ENCODE measurements around the gene COL20A1.
"Not testable (repeated sequence)": the region's sequence is repeated elsewhere in the genome, so short reads cannot be mapped to it uniquely, and the experiment has no call there.

Gene COL20A1

DNA sequence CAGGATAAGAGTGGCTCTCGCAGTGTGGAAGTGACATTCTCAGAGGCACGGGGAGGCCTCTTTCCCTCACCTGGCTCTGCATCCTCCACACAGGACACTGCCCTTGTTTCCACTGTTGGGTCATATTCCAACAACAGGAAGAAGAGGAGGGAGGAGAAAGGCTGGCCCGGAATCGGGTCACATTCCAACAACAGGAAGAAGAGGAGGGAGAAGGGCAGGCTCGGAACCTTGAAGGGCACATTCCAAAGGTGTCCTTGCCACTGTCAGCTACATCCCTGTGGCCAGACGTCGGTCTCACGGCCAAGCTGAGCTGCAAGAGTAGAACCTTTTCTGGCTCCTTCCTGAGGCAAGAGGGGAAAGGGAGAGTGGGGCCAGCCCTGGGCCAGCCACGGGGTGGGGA lies 42.7 kb downstream of the COL20A1 start:
- DNase-seq = no peak

DNA sequence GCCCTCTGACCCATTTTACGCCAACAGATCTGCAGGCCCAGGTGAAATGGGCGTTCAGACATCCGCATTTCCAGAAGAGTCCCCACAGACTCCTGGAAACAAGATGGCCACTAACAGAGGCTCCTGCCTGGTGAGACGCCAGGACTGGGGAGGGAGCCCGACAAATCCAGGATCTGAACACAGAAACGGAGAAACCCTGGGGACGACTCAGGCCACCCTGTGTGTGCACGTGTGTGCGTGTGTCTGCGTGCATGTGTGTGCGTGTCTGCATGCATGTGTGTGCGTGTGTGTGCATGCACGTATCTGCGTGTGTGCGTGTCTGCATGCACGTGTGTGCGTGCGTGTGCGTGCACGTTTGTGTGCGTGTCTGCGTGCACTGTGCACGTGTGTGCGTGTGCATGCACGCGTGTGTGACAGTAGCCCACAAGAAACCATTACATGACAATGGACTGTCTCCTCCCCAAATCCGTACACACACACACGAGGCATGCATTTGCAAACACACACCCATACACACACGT lies 43.3 kb downstream of the COL20A1 start:
- no peak for DNase-seq

DNA sequence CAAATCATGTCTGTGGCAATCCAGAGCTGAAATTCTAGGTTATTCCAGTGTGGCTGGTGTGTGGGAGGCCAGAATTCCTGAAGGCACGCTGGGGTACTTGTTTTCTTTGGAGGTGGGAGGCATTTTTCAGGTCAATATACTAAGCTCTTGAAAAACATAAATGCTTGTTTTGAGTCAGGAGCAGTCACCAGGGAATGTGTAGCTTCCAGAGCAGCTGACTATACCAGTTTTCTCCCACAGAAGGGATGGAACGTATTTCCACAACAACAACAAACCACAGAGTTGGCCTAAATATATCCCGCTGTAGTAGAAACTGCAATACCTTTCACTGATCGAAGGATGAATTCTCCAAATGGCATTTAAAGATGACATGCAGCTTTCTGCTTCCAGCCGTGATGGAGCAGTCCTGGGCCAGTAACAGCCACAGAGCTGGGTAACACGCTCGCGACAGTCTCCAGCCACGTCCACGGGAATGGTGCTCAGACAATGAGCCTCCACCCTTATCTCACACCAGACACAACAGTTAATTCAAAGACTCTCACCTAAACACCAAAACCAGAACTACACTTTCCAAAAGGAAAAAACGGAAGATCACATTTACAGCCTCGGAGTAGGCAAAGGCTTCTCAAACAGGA lies 44.9 kb downstream of the COL20A1 start:
- DNase-seq = no peak

DNA sequence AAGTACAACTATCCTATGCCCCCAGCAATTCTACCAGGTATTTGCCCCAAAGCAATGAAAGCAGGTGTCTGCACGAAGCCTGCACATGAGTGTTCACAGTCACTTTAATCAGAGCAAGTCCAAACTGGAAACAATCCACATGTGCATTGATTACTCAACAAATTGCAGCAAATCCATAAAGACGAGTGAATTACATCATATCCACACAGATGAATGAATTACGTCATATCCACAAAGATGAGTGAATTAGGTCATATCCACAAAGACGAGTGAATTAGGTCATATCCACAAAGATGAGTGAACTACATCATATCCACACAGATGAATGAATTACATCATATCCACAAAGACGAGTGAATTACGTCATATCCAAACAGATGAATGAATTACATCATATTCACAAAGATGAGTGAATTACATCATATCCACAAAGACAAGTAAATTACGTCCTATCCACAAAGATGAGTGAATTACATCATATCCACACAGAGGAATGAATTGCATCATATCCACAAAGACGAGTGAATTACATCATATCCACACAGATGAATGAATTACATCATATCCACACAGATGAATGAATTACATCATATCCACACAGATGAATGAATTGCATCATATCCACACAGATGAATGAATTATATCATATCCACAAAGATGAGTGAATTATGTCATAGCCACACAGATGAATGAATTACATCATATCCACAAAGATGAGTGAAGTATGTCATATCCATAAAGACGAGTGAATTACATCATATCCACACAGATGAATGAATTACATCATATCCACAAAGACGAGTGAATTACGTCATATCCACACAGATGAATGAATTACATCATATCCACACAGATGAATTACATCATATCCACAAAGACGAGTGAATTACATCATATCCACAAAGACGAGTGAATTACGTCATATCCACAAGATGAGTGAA lies 46.4 kb downstream of the COL20A1 start:
- not testable (repeated sequence) for DNase-seq

DNA sequence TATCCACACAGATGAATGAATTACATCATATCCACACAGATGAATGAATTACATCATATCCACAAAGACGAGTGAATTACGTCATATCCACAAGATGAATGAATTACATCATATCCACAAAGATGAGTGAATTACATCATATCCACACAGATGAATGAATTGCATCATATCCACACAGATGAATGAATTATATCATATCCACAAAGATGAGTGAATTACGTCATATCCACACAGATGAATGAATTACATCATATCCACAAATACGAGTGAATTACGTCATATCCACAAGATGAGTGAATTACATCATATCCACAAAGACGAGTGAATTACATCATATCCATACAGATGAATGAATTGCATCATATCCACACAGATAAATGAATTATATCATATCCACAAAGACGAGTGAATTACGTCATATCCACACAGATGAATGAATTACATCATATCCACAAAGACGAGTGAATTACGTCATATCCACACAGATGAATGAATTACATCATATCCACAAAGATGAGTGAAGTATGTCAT lies 47.2 kb downstream of the COL20A1 start:
- not testable (repeated sequence) for DNase-seq

DNA sequence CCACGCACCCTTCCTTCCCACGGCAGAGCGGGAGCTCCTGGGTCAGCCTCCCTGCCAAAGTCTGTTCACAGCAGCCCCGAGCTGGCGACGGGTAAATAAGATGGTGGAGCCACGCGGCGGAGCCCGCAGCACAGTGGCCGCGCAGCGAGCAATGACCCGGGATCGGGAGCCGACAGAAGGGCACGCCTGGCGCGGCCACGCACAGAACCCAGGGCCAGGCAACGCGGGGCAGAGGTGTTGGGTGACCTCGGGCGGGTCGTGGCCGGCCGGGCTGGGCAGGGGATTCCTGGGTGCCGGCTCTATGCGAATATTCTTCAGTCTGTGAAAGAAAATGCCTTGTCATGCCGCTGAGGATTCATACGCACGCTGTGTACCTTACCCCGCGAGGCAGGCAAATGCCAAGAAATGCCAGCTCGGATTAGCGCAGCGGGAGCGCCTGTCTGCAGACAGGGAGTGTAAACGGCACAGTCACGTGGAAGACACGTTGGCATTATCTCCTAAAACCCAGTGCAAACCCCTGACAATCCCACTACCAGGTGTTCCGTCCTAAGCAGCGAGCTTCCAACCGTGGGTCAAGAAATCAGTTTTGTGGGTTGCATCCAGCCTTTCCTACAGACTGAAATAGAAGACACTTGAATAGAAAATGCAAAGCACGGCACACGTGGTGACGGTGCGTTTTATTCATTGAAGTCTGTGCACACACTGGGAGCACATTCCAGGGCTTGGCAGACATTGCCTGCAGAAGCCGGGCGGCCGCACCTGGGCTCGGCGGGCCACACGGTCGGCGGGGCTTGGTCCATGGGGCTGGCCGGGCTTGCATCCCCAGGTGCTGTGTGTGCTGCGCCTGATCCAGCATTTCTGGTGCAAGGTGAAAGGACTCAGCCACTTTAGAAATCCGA lies 49.8 kb downstream of the COL20A1 start:
- DNase-seq = peak in 1 of 2 experiments; percentile 62

DNA sequence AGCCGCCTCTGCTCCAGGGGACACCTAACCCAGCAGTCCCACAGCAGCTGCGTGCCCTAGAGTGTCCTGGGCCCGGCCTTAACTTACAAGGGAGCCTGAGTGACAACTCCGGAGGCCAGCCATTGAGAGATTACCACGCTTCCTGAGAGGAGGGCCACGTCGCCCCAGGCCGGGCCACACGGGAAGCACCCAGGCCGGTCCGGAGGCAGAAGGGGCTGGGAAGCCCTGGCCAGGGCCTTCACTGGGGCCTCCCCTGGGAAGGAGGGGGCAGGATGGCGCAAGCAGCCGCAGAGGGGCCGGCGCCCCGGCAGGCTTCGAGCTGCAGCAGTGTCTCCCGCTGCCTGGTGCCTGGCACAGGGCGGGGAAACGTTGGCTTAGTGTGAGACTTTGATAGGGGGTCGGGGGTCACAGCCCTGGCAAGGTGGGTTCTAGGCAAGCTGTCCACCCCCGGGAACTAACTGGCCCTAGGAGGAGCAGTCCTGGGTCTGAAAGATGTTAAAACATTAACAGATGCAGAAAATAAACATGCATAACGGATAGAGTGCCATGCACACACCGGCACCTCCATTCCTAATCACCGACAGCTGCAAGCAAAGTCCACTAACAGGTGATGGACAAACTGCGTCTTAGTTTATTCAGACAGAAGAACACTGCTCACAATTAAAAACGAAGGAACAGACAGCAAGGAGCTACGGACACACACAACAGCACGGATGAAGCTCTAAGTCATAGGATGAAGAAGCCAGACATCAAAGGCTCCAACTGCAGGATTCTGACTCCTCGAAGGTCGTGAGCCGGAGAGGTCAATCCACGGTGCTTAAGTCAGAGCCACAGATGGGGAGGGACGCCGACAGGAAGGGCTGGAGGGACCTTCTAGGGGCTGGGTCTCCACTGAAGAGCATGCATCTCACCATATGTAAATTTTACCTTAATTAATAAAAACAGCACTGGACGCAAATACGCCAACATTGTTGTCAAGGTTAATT lies 50.8 kb downstream of the COL20A1 start:
- DNase-seq = no peak

DNA sequence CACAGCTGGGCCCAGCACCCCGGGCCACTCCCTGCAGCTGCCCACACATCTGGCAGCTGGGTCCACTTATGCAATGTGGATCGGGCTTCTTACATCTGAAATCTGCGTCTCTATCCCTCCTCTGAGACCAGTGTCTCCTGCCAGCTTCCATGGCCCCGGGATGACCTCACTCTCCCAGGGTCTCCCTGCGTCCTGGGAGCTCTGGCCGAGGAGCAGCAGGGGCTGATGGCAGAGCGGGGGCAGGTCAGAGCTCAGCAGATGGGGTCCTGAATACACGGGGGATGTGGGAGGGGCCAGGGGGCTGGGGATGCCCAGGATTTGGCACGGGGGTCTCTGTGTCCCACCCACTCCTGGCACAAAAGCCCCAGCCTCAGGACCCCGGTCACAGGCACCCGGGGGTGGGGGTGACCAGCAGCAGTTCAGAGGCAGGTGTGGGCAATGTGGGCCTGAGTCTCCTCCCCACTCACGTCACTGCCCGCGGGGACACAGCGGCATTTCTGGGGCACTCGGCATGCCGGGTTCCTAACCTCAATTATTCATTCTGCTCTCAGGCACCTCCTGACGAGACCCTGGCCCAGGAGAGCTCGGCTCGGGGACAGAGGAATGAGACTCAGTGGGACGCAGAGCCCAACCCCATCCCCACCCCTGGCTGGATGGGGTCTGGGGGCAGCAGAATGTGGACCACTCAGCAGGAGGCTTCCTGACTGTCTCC lies 51.8 kb downstream of the COL20A1 start:
- DNase-seq = no peak

DNA sequence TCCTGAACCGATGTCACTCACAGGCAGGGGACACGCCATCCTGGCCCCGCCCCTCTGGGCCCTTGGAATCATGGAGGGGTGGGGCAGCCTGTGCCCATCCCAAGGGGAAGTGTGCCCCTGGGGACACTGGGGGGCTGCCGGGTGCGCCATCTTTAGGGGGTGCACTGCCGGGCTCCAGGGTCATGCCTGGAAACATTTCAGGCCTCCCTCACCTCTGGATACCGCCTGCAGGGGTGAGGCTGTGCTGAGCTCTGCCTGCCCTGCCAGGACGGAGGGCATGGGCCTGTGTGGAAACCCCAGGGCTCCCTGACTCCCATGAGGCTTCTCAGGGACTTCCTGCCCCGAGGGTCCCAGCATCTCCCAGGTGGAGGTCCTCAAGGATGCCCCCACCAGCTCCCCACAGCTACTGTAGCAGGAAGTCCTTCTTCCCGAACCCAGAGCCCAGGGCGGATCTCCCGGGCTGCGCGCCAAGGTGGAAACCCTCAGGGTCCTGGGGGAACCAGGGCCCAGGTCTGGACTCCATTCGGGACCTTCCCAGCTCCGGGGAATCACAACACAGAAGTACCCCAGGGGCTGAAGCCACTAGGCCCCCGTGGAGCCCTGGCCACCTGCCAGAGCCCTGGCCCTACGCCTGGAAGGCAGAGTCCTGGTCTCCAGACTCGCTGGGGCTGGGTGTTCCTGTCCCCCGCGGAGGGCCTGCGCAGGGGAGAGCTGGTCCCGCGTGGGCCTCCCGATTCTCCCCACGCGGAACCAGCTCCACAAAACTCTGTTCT lies 52.5 kb downstream of the COL20A1 start:
- no peak for DNase-seq

DNA sequence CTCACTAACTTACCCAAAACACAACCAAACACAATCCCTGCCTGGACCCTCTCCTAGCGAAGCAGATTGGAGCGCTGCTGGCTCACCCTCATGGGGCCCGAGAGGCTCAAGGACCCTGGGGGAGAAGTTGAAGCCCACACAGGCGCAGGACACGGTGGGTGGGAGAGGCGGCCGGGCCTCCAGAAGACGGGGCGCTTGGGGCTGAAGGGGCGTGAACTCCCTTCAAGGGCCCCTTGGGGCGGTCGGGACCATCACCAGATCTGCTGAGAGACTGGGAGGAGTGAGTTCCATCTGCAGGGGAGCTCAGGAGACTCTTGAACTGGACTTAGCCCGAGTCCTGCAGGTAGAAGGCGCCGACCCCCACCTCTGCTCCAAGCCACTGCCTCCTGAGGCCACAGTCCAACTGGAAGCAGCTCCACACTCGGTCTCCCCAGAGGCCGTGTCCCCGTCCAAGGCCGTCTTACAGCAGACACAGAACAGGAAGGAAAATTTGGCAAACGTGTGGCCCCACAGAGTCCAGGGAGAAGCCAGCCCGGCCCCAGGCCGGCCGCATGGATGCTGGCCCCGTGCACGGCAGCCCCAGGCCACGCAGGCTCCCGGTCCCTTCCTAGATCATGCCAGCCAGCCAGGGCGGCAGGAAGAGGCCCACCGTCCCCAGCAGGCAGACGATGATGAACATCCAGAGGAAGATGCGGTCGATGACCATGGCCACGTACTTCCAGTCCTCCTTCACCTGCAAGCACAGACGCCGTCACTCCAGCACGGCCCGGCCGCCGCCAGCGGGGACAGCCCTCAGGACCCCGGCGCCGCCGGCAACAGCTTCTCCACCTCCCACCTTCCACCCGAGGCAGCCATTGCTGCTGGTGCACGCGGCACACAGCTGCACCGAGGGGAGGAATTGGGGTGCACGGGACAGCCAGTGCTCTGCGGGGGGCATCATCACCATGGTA lies 53.4 kb downstream of the COL20A1 start:
- DNase-seq = no peak

DNA sequence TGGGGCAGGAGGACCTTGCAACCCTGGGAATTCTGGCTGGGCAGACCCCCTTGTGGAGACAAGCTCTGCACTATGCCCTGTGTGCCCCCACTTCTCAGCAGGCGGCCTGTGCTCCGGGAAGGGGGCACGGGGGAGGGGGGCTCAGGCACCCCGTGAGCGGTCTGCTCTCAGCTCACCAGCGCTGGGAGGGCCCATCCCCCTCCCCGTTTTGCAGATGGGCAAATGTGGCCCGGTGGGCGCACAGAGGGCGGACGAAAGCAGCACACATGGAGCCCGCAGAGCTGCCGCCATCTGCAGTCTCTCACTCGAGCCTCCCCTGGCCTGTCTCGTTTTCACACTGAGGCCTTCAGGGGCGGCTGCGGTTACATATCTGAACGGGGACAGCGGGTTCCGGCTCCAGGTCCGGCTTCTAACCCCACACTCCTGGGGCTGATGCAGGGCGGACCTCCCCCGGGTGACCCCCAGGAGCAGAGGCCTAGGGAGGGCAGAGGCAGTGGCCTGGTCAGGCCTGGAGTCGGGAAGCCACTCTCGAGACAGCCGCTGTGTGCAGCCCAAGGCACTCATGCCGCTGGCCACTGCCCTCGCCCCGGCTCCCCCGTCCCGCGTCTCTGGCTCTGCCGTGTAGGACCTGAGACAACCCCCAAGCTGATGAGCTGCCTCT lies 54.2 kb downstream of the COL20A1 start:
- no peak for DNase-seq

DNA sequence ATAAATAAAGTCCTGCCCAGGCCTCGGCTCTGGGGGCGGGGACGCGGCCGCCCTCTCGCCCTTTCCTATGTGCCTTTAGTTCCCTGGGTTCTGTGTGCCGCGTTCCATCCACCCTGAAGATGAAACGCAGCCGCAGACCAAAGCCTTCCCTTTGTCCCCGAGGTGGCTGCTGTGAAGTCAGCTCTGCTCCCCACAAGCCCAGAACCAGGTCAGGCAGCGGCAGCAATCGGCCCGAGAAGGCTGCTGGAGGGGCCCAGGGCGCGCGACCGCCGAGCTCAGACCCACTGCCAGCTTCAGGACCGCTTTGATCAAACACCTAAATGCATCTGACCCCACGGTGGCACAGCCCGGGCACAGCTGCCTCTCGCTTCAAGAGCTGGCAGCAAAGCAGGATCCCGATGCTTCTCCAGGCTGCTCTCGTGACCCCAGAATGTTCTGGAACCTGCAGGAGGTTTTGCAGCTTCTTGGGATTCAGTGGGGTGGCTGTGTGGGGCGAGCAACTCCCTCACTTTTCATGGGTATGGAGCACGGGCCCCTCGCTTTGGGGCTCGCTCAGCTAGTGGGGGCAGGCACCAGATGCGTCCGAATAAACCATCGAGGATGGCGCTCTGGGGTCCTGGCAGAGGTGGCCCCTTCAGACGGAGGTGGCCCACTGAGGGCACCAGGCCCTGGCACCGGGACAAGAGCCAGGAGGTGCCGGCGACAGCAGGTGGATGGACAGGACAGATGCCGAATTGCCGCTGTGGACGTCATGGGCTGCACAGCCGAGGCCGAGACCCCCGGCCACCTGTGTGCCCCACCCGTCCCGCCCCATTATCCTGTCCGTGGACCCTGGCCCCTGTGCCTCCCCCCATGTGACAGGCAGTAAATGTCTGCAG lies 55.2 kb downstream of the COL20A1 start:
- no peak for DNase-seq

DNA sequence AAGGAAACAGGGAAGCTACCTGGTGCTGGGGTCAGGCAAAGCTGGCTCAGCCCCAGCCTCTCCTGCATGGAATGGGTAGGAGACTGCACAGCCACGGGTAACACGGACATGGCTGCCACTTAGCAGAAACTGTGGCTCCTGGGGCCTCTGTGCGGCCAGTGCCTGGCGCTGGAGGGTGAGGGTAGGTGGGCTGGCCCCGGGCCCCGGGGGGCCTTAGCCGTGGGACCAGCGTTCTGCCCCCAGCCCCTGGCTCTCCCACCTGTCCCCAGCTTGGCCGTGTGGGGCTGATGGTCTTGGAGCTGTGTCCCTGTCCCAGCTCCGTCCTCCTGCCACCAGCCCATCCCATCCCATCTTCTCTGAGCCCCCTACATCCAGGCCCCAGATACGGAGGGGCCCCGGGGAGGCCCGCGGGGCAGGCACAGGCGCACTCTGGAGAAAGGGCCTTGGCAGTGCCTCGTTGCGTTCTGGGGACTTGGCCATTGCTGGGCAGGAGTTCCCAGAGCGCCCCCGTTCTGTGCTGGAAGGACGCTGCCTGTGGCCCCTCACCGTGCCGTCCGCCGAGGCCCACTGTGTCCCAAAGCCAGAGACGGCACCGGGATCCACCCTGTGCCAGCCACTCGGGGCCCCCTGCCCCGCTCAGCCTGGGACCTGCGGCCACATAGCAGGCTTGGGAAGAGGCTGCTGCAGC lies 56.0 kb downstream of the COL20A1 start:
- no peak for DNase-seq

DNA sequence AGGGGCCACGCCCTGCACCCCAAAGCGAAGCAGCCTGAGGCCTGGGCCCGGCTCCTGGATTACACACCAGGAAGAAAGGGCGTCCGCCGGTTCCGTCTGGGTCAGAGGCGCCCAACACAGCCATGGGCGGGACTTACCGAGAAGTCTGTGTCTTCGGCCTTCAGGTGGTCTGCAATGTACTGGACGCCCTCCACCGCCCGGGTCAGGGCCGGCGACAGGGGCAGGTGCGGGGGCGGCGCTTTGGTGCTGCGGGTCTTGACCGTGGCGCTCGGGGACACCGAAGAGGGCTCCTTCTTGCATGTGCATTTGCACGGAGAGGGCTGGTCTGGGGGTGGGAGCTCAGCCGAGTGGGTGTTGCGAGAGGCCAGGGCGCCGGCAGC lies 56.5 kb downstream of the COL20A1 start:
- DNase-seq = no peak

DNA sequence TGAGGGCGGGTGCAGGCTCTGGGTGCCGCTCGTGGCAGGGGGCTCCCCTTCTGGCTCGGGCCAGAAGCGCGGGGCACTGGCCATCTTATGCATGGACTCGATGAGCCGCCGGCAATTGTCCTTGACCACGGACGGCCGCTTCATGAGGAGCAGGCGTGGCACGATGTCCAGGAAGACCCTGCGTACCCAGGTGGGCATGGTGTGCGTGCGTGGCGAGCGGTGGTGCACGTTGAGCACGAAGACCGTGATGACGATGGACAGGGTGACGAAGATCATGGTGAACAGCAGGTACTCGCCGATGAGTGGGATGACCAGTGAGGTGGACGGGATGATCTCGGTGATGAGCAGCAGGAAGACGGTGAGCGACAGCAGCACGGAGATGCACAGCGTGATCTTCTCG lies 57.2 kb downstream of the COL20A1 start:
- DNase-seq = no peak

DNA sequence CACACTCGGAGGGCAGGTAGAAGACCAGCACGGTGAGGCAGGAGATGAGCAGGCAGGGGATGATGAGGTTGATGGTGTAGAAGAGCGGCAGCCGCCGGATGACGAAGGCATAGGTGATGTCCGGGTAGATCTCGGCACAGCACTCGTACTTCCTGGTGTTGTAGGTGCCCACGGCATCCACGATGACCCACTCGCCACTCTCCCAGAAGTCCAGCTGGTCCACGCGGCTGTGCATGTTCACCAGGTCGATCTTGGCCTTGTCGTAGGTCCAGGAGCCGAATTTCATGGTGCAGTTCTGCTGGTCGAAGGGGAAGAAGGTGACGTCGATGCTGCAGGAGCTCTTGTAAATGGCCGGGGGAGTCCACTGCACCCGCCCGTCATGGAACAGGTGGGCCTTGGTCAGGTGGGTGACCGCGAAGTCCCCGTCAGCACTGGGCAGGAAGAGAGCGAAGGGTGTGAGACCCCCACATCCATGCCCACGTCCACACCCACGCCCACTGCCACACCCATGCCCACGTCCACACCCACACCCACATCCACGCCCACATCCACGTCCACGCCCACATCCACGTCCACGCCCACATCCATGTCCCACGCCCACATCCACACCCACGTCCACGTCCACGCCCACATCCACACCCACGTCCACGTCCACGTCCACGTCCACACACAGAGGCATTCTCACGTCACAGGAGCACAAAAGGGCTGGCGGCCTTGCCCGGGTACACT lies 57.8 kb downstream of the COL20A1 start:
- DNase-seq = no peak

All from cerebellar nuclear complex (tissue), 1 donor.